Activated naive CD4-positive, alpha-beta T cell treated with anti-CD3 and anti-CD28 coated beads, Interleukin-2, amount 50 U/mL, for 72 hours (primary cell): ENCODE measurements around the gene AIG1. TPM values are rescaled to one million over a fixed set of nuclear protein-coding genes. Genes with fewer than 3 reads are reported as not detected.
"Not testable (repeated sequence)": the region's sequence is repeated elsewhere in the genome, so short reads cannot be mapped to it uniquely, and the experiment has no call there.

Experiments used
- ATAC-seq, 2 donors: fragments of 150-1000 bp; cut with Tn5 transposase; 2 replicates each; pipeline ENCODE4 v1.10.0; 2021; ENCODE audit warnings: mild to moderate bottlenecking in 2 of 2, moderate library complexity in 2 of 2
- DNase-seq, 2 donors: peaks; one replicate each; pipeline ENCODE4 v3.0.0; 2021 to 2022; ENCODE audit warnings: low spot score in 2 of 2
- H3K27ac Mint-ChIP-seq, 2 donors: one replicate each; pipeline ENCODE4 v1.8.0; 2022; ENCODE audit warnings: mild to moderate bottlenecking in 2 of 2, mixed read lengths in 2 of 2
- H3K36me3 Mint-ChIP-seq, 2 donors: one replicate each; pipeline ENCODE4 v1.8.0; 2022; ENCODE audit warnings: mixed read lengths in 2 of 2
- H3K9me3 Mint-ChIP-seq, 2 donors: one replicate each; pipeline ENCODE4 v1.8.0; 2022; ENCODE audit warnings: mixed read lengths in 2 of 2
- total RNA-seq, 2 donors: library from RNA; stranded (reverse); gene quantifications; one replicate each; pipeline ENCODE4 v1.2.3, GENCODE V29; 2022

AIG1 gene
- total RNA-seq, 2 donors from 2014 or later = 15.5 to 34.8 TPM

GRCh38 chr6:143229400-143229799 lies 168.7 kb downstream of the AIG1 start:
- Mint-ChIP-seq H3K36me3 (peaks cover 0 to 14% of the 10 kb centered on the region in 2 donors), H3K9me3 (peaks cover 0 to 7% of the 10 kb centered on the region in 2 donors), H3K27ac (no peak overlapping the region)
- DNase-seq = no peak
- ATAC-seq = no peak

- Mint-ChIP-seq H3K36me3 (peaks cover 0 to 13% of the 10 kb centered on the region in 2 donors), H3K9me3 (peaks cover 0 to 6% of the 10 kb centered on the region in 2 donors), H3K27ac (no peak overlapping the region)
- ATAC-seq (peak in 1 of 2 donors; percentile 51), DNase-seq (peak in 1 of 2 donors; percentile 32)
These were observed 172.2 kb downstream of the AIG1 start for GRCh38 chr6:143232849-143233248.

GRCh38 chr6:143233554-143234285 lies 173.0 kb downstream of the AIG1 start:
- Mint-ChIP-seq H3K27ac (no peak overlapping the region), H3K36me3 (peaks cover 0 to 6% of the 10 kb centered on the region in 2 donors), H3K9me3 (peaks cover 0 to 5% of the 10 kb centered on the region in 2 donors)
- DNase-seq (no peak), ATAC-seq (no peak)

- DNase-seq = no peak
- peaks cover 0 to 5% of the 10 kb centered on the region in 2 donors for H3K9me3 Mint-ChIP-seq
- no peak for ATAC-seq
- no peak overlapping the region for H3K27ac Mint-ChIP-seq
- H3K36me3 Mint-ChIP-seq = peaks cover 0 to 6% of the 10 kb centered on the region in 2 donors
These were observed 174.0 kb downstream of the AIG1 start for GRCh38 chr6:143234734-143235133.

GRCh38 chr6:143236151-143236798 lies 175.6 kb downstream of the AIG1 start:
- Mint-ChIP-seq H3K27ac (no peak overlapping the region), H3K9me3 (peaks cover 0 to 5% of the 10 kb centered on the region in 2 donors), H3K36me3 (peaks cover 0 to 6% of the 10 kb centered on the region in 2 donors)
- no peak for ATAC-seq
- DNase-seq = no peak

- no peak for DNase-seq
- Mint-ChIP-seq H3K9me3 (peaks cover 0 to 5% of the 10 kb centered on the region in 2 donors), H3K27ac (peak overlapping the region in 1 of 2 donors; percentile 44), H3K36me3 (peaks cover 0 to 6% of the 10 kb centered on the region in 2 donors)
- no peak for ATAC-seq
These were observed 177.6 kb downstream of the AIG1 start for GRCh38 chr6:143238306-143238705.

- DNase-seq (no peak), ATAC-seq (no peak)
- no peak overlapping the region for H3K27ac Mint-ChIP-seq
- peaks cover 2 to 3% of the 10 kb centered on the region in 2 donors for H3K36me3 Mint-ChIP-seq
- peaks cover 0 to 6% of the 10 kb centered on the region in 2 donors for H3K9me3 Mint-ChIP-seq
These were observed 180.4 kb downstream of the AIG1 start for GRCh38 chr6:143241111-143241510.

- Mint-ChIP-seq H3K36me3 (peaks cover 6 to 9% of the 10 kb centered on the region in 2 donors), H3K9me3 (peaks cover 0 to 11% of the 10 kb centered on the region in 2 donors), H3K27ac (no peak overlapping the region)
- ATAC-seq (no peak), DNase-seq (no peak)
These were observed 181.2 kb downstream of the AIG1 start for GRCh38 chr6:143241911-143242310.

- H3K27ac Mint-ChIP-seq = no peak overlapping the region
- peaks cover 0 to 6% of the 10 kb centered on the region in 2 donors for H3K9me3 Mint-ChIP-seq
- ATAC-seq (no peak), DNase-seq (no peak)
- peaks cover 6 to 9% of the 10 kb centered on the region in 2 donors for H3K36me3 Mint-ChIP-seq
These were observed 183.1 kb downstream of the AIG1 start for GRCh38 chr6:143243786-143244185.

- DNase-seq = no peak
- no peak for ATAC-seq
- no peak overlapping the region for H3K27ac Mint-ChIP-seq
- H3K9me3 Mint-ChIP-seq = peaks cover 0 to 6% of the 10 kb centered on the region in 2 donors
- H3K36me3 Mint-ChIP-seq = peaks cover 6 to 9% of the 10 kb centered on the region in 2 donors
These were observed 185.0 kb downstream of the AIG1 start for GRCh38 chr6:143245656-143246055.

GRCh38 chr6:143246166-143246775 lies 185.6 kb downstream of the AIG1 start:
- not testable (repeated sequence) for H3K9me3 Mint-ChIP-seq, H3K36me3 Mint-ChIP-seq, ATAC-seq, DNase-seq
- H3K27ac Mint-ChIP-seq = peak overlapping the region in 1 of 2 donors; percentile 53

GRCh38 chr6:143247586-143247985 lies 186.9 kb downstream of the AIG1 start:
- Mint-ChIP-seq H3K36me3 (peaks cover 6 to 9% of the 10 kb centered on the region in 2 donors), H3K9me3 (peaks cover 0 to 6% of the 10 kb centered on the region in 2 donors), H3K27ac (no peak overlapping the region)
- DNase-seq = no peak
- no peak for ATAC-seq

- DNase-seq (no peak), ATAC-seq (peak; percentile 47 to 77)
- Mint-ChIP-seq H3K27ac (no peak overlapping the region), H3K36me3 (peaks cover 6 to 9% of the 10 kb centered on the region in 2 donors), H3K9me3 (peaks cover 0 to 6% of the 10 kb centered on the region in 2 donors)
These were observed 187.7 kb downstream of the AIG1 start for GRCh38 chr6:143248359-143248758.

- Mint-ChIP-seq H3K9me3 (peaks cover 0 to 3% of the 10 kb centered on the region in 2 donors), H3K27ac (no peak overlapping the region), H3K36me3 (peaks cover 3 to 4% of the 10 kb centered on the region in 2 donors)
- no peak for ATAC-seq
- no peak for DNase-seq
These were observed 190.6 kb downstream of the AIG1 start for GRCh38 chr6:143251288-143251687.

GRCh38 chr6:143252961-143253360 lies 192.3 kb downstream of the AIG1 start:
- Mint-ChIP-seq H3K27ac (no peak overlapping the region), H3K36me3 (no peaks in the 10 kb centered on the region), H3K9me3 (no peaks in the 10 kb centered on the region)
- DNase-seq (no peak), ATAC-seq (no peak)

- DNase-seq = no peak
- Mint-ChIP-seq H3K9me3 (no peaks in the 10 kb centered on the region), H3K27ac (no peak overlapping the region), H3K36me3 (no peaks in the 10 kb centered on the region)
- no peak for ATAC-seq
These were observed 192.9 kb downstream of the AIG1 start for GRCh38 chr6:143253586-143253985.

- ATAC-seq (no peak), DNase-seq (no peak)
- H3K9me3 Mint-ChIP-seq = peaks cover 6% of the 10 kb centered on the region in 2 donors
- H3K36me3 Mint-ChIP-seq = peaks cover 7 to 12% of the 10 kb centered on the region in 2 donors
- H3K27ac Mint-ChIP-seq = peak overlapping the region in 1 of 2 donors; percentile 24
These were observed 198.3 kb downstream of the AIG1 start for GRCh38 chr6:143258945-143259344.
